A673 (cell line): ENCODE data around the gene LILRB3.

Experiments used
- EZH2 ChIP-seq: fragments of 200-600 bp; sonication (generic); IDR thresholded peaks from 2 replicates; pipeline ENCODE4 v1.6.1; 2017; ENCODE audit warnings: borderline replicate concordance, low read depth, mild to moderate bottlenecking, mixed read lengths, antibody characterized with exemption, low read length; ENCODE audit not compliant: poor library complexity, severe bottlenecking
- TF ChIP-seq, protein P1 (sequence below): fragments of 300-800, 200-600 bp; sonication (generic); conservative IDR thresholded peaks from 2 replicates; pipeline ENCODE4 v1.5.1; 2017; ENCODE audit warnings: low read depth, mild to moderate bottlenecking, antibody characterized with exemption, low read length, moderate library complexity, mixed read lengths

DNA sequence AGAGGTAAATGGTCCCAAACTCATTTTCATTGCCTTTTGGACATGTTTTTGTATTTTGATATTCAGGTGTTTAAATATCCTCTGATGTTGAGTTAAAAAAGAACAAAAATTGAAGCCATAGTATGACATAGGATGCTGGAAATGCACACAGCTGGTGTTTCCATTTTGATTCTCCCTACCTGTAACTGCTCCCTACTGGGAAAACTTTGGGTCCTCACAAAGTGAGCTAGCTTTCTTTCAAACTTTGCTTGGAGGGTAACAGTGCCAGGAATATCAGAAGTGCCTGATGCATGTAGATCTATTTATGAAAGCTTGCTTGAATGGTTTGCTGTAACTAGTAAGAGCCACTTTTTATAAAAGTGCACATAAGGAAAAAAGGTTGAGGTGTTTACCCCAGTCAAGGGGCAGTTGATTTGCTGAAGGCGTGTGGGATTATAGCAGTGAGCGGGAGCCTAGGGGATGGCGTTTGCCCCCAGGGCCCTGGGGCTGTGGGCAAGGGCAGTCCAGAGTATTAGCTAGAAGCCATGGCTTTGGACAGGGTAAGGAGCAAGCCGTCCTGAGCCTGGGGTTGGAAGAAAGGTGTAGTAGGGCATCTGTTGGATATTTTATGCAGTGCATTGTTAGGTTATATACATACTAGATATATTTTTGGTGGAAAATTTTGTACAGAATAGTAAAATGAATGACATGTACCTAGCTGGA lies 17.9 kb downstream of the LILRB3 start:
- TF ChIP-seq, protein P1, sequence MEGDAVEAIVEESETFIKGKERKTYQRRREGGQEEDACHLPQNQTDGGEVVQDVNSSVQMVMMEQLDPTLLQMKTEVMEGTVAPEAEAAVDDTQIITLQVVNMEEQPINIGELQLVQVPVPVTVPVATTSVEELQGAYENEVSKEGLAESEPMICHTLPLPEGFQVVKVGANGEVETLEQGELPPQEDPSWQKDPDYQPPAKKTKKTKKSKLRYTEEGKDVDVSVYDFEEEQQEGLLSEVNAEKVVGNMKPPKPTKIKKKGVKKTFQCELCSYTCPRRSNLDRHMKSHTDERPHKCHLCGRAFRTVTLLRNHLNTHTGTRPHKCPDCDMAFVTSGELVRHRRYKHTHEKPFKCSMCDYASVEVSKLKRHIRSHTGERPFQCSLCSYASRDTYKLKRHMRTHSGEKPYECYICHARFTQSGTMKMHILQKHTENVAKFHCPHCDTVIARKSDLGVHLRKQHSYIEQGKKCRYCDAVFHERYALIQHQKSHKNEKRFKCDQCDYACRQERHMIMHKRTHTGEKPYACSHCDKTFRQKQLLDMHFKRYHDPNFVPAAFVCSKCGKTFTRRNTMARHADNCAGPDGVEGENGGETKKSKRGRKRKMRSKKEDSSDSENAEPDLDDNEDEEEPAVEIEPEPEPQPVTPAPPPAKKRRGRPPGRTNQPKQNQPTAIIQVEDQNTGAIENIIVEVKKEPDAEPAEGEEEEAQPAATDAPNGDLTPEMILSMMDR, result no peak
- TF ChIP-seq EZH2, result no peak
